GM19238 (cell line): Measurements from ENCODE around the gene FIGLA.

ENCODE experiments used
- DNase-seq: peaks from one replicate; pipeline ENCODE4 v3.0.0; 2011; ENCODE audit warnings: low spot score; ENCODE audit not compliant: insufficient read length

The FIGLA gene

GRCh38 chr2:70790136-70790828, at the start of gene FIGLA:
FIGLA (minus strand) TSS chr2:70790643; CDS start chr2:70790638, 5 bp downstream.
- DNase-seq = no peak

- DNase-seq = no peak
Observed at GRCh38 chr2:70837980-70838925, 47.8 kb upstream of the FIGLA start.

- DNase-seq = no peak
Observed at GRCh38 chr2:70835643-70836042, 45.2 kb upstream of the FIGLA start, which contains the start of gene CD207. CD207 (minus strand) TSS chr2:70835816; CDS start chr2:70835776, 40 bp downstream.

- DNase-seq = no peak
Observed at GRCh38 chr2:70834881-70835280, 44.4 kb upstream of the FIGLA start.

- DNase-seq = no peak
Observed at GRCh38 chr2:70834106-70834505, 43.7 kb upstream of the FIGLA start.

GRCh38 chr2:70833246-70833645, 42.8 kb upstream of the FIGLA start:
- DNase-seq = no peak

GRCh38 chr2:70832386-70832785, 41.9 kb upstream of the FIGLA start:
- DNase-seq = no peak

- DNase-seq = no peak
Observed at GRCh38 chr2:70831861-70832260, 41.4 kb upstream of the FIGLA start.

GRCh38 chr2:70830366-70830765, 39.9 kb upstream of the FIGLA start:
- DNase-seq = no peak

- DNase-seq = no peak
Observed at GRCh38 chr2:70829916-70830315, 39.5 kb upstream of the FIGLA start.

GRCh38 chr2:70828914-70829824, 38.7 kb upstream of the FIGLA start:
- DNase-seq = no peak

GRCh38 chr2:70828115-70828514, 37.7 kb upstream of the FIGLA start:
- DNase-seq = no peak

- DNase-seq = no peak
Observed at GRCh38 chr2:70827388-70827787, 36.9 kb upstream of the FIGLA start.

GRCh38 chr2:70826696-70827350, 36.4 kb upstream of the FIGLA start:
- DNase-seq = no peak

- DNase-seq = no peak
Observed at GRCh38 chr2:70823249-70823648, 32.8 kb upstream of the FIGLA start.

GRCh38 chr2:70822843-70823242, 32.4 kb upstream of the FIGLA start:
- no peak for DNase-seq

- no peak for DNase-seq
Observed at GRCh38 chr2:70820499-70820898, 30.1 kb upstream of the FIGLA start, which contains the start of gene CLEC4F. CLEC4F (minus strand) TSS chr2:70820599; CDS start chr2:70820523, 76 bp downstream.

GRCh38 chr2:70817284-70817954, 27.0 kb upstream of the FIGLA start:
- no peak for DNase-seq

- DNase-seq = no peak
Observed at GRCh38 chr2:70816726-70817125, 26.3 kb upstream of the FIGLA start.
